Panc1 (cell line): ENCODE data around the gene KANSL1L. TPM values are rescaled to one million over a fixed set of nuclear protein-coding genes. Genes with fewer than 3 reads are reported as not detected.
"Not testable (repeated sequence)": the region's sequence is repeated elsewhere in the genome, so short reads cannot be mapped to it uniquely, and the experiment has no call there.

ENCODE experiments used
- ATAC-seq: fragments of 200-7000 bp; cut with Tn5 transposase; 2 replicates; pipeline ENCODE4 v1.9.1; 2020; ENCODE audit warnings: mild to moderate bottlenecking, moderate library complexity
- BruUV-seq: library from RNA; stranded (reverse); fragments of 400-500 nt; replicated peaks from 2 replicates; lab custom pipeline; 2021; lab: Mats Ljungman, UMichigan
- CTCF ChIA-PET: fragments of 300-600 bp; sonication (Branson Sonifier 250); formaldehyde crosslinking; loops from one replicate; lab custom pipeline; 2022; ENCODE audit warnings: antibody characterized with exemption; lab: Charles Lee
- POLR2A ChIA-PET: fragments of 300-600 bp; sonication (Branson Sonifier 250); formaldehyde crosslinking; loops from one replicate; lab custom pipeline; 2022; ENCODE audit warnings: antibody characterized with exemption; lab: Charles Lee
- DNase-seq: peaks from one replicate; pipeline ENCODE4 v3.0.0-alpha.2; 2010; ENCODE audit warnings: low read depth, low spot score
- H3K27ac ChIP-seq: 2 replicates; pipeline ENCODE4 v1.5.1; 2011; ENCODE audit warnings: mild to moderate bottlenecking, low read length, inconsistent platforms
- H3K27me3 ChIP-seq: fragments of 200-500 bp; sonication (Bioruptor generic); 2 replicates; pipeline ENCODE4 v1.6.0; 2014; ENCODE audit warnings: low read length, inconsistent platforms; ENCODE audit not compliant: control insufficient read depth, insufficient read depth
- H3K36me3 ChIP-seq: fragments of 200-500 bp; sonication (Bioruptor generic); 2 replicates; pipeline ENCODE4 v1.5.1; 2014; ENCODE audit warnings: inconsistent platforms, mild to moderate bottlenecking, low read length, moderate library complexity; ENCODE audit not compliant: control insufficient read depth, insufficient read depth
- H3K4me1 ChIP-seq: 2 replicates; pipeline ENCODE4 v1.5.1; 2011; ENCODE audit warnings: inconsistent platforms, mild to moderate bottlenecking, low read length, moderate library complexity; ENCODE audit not compliant: control insufficient read depth, insufficient read depth
- H3K4me3 ChIP-seq, 2 experiments: 2 replicates each; pipeline ENCODE4 v1.5.1; 2011 to 2012; ENCODE audit warnings: low read depth in 2 of 2, low read length in 2 of 2, mild to moderate bottlenecking in 2 of 2, inconsistent platforms in 1 of 2, moderate library complexity in 1 of 2
- H3K9me3 ChIP-seq: fragments of 200-500 bp; sonication (Bioruptor generic); 2 replicates; pipeline ENCODE4 v1.5.1; 2014; ENCODE audit warnings: low read depth, mild to moderate bottlenecking, inconsistent platforms, low read length, moderate library complexity; ENCODE audit not compliant: control insufficient read depth, insufficient read depth
- CTCF ChIP-seq: fragments of 450-650 bp; IDR thresholded peaks from 2 replicates; pipeline ENCODE4 v1.5.1; 2017; ENCODE audit warnings: mild to moderate bottlenecking
- POLR2AphosphoS5 ChIP-seq: IDR thresholded peaks from 2 replicates; pipeline ENCODE4 v1.6.1; 2012; ENCODE audit warnings: mild to moderate bottlenecking, low read depth, low read length, moderate library complexity
- SIN3A ChIP-seq: IDR thresholded peaks from 2 replicates; pipeline ENCODE4 v1.6.1; 2012; ENCODE audit warnings: low read depth, mild to moderate bottlenecking, low read length, moderate library complexity, borderline replicate concordance; ENCODE audit not compliant: insufficient read depth
- TCF7L2 ChIP-seq: IDR thresholded peaks from 2 replicates; pipeline ENCODE4 v1.6.1; 2011; ENCODE audit warnings: mild to moderate bottlenecking, low read depth, low read length, inconsistent platforms
- in situ Hi-C: cut with HindIII; loops from 2 replicates; pipeline ENCODE4 v1.10.0; 2016; ENCODE audit warnings: low sequenced_read_pairs, low pct_unique_long_range_greater_than_20kb
- intact Hi-C: fragments of 100-400 bp; cut with micrococcal nuclease; formaldehyde crosslinking; loops from one replicate; pipeline ENCODE4 v1.10.0; 2022; ENCODE audit not compliant: unreplicated experiment
- total RNA-seq: library from RNA; stranded (reverse); gene quantifications from one replicate; pipeline ENCODE4 v1.2.1, GENCODE V29; 2021; ENCODE audit not compliant: unreplicated experiment
- TF ChIP-seq, protein P1 (sequence below), 2 experiments: IDR thresholded peaks; 2 replicates each; pipeline ENCODE4 v1.6.1; 2011 to 2012; ENCODE audit warnings: low read depth in 2 of 2, control low read depth in 1 of 2, low read length in 1 of 2, mild to moderate bottlenecking in 1 of 2, moderate library complexity in 1 of 2; ENCODE audit not compliant: insufficient read depth in 1 of 2

KANSL1L gene
- total RNA-seq, 1 experiment from 2014 or later, result 10.5 TPM

- in situ Hi-C loops, result no loop called here
- no peak overlapping the region for H3K4me3 ChIP-seq
- H3K4me1 ChIP-seq, result no peaks in the 10 kb centered on the region
- ATAC-seq (no peak), DNase-seq (no peak)
- H3K27me3 ChIP-seq, result peaks cover 6% of the 10 kb centered on the region; the same call in 1 of the 2 replicates
- H3K27ac ChIP-seq, result no peak overlapping the region
- no peaks in the 10 kb centered on the region for H3K36me3 ChIP-seq
- ChIA-PET CTCF (no interaction called here), POLR2A (no interaction called here)
- no peaks in the 10 kb centered on the region for H3K9me3 ChIP-seq
- BruUV-seq, result no TSS peak
- intact Hi-C loops, result no loop called here
- TF ChIP-seq TCF7L2 (no peak), POLR2AphosphoS5 (no peak), CTCF (no peak), SIN3A (no peak)
- TF ChIP-seq, protein P1, sequence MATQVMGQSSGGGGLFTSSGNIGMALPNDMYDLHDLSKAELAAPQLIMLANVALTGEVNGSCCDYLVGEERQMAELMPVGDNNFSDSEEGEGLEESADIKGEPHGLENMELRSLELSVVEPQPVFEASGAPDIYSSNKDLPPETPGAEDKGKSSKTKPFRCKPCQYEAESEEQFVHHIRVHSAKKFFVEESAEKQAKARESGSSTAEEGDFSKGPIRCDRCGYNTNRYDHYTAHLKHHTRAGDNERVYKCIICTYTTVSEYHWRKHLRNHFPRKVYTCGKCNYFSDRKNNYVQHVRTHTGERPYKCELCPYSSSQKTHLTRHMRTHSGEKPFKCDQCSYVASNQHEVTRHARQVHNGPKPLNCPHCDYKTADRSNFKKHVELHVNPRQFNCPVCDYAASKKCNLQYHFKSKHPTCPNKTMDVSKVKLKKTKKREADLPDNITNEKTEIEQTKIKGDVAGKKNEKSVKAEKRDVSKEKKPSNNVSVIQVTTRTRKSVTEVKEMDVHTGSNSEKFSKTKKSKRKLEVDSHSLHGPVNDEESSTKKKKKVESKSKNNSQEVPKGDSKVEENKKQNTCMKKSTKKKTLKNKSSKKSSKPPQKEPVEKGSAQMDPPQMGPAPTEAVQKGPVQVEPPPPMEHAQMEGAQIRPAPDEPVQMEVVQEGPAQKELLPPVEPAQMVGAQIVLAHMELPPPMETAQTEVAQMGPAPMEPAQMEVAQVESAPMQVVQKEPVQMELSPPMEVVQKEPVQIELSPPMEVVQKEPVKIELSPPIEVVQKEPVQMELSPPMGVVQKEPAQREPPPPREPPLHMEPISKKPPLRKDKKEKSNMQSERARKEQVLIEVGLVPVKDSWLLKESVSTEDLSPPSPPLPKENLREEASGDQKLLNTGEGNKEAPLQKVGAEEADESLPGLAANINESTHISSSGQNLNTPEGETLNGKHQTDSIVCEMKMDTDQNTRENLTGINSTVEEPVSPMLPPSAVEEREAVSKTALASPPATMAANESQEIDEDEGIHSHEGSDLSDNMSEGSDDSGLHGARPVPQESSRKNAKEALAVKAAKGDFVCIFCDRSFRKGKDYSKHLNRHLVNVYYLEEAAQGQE (IDR thresholded peaks at IDR 0.05; ENCODE audit: insufficient read depth in 1 of 2, low read depth in 2 of 2, low read length in 1 of 2), result no peak
These were observed 17.0 kb upstream of the KANSL1L start for GRCh38 chr2:210188190-210188589.

- H3K9me3 ChIP-seq, ATAC-seq, CTCF ChIA-PET, DNase-seq, H3K4me1 ChIP-seq, intact Hi-C loops, BruUV-seq, in situ Hi-C loops, H3K36me3 ChIP-seq, POLR2A ChIA-PET, H3K4me3 ChIP-seq, H3K27me3 ChIP-seq, H3K27ac ChIP-seq: not testable (repeated sequence)
These were observed 12.7 kb upstream of the KANSL1L start for GRCh38 chr2:210183936-210184335.

GRCh38 chr2:210181606-210182088, 10.4 kb upstream of the KANSL1L start:
- DNase-seq, CTCF ChIA-PET: not testable (repeated sequence)

GRCh38 chr2:210181033-210181605, 9.9 kb upstream of the KANSL1L start:
- intact Hi-C loops, result not testable (repeated sequence)

More at GRCh38 chr2:210181606-210182088, 10.4 kb upstream of the KANSL1L start:
- H3K27ac ChIP-seq, ATAC-seq, H3K27me3 ChIP-seq, H3K36me3 ChIP-seq, H3K4me1 ChIP-seq, BruUV-seq, H3K9me3 ChIP-seq, in situ Hi-C loops, intact Hi-C loops, POLR2A ChIA-PET, H3K4me3 ChIP-seq: not testable (repeated sequence)

More at GRCh38 chr2:210181033-210181605, 9.9 kb upstream of the KANSL1L start:
- H3K9me3 ChIP-seq, H3K27me3 ChIP-seq, H3K4me1 ChIP-seq, ATAC-seq, H3K4me3 ChIP-seq, CTCF ChIA-PET, H3K27ac ChIP-seq, DNase-seq, H3K36me3 ChIP-seq, POLR2A ChIA-PET, in situ Hi-C loops, BruUV-seq: not testable (repeated sequence)
